Effector CD4-positive, alpha-beta T cell (primary cell): ENCODE data around the gene GSK3A.

ENCODE experiments used
- DNase-seq: peaks from one replicate; pipeline ENCODE4 v3.0.0-alpha.2; 2020
- total RNA-seq: gene quantifications from one replicate; lab custom pipeline; 2026; lab: John Stamatoyannopoulos, UW

GSK3A gene
- total RNA-seq, result 19.5 reads per million, percentile 46 among the genes with 10 or more reads in this experiment

- peak; percentile 96 for DNase-seq
These were observed at the start of gene GSK3A for GRCh38 chr19:42242512-42243409. Gene GSK3A, minus strand, starts transcription at chr19:42242602. Its CDS starts 137 bp downstream, at chr19:42242465.

GRCh38 chr19:42291435-42291810 lies 49.0 kb upstream of the GSK3A start:
- no peak for DNase-seq

GRCh38 chr19:42290523-42291434 lies 48.4 kb upstream of the GSK3A start:
- DNase-seq, result peak; percentile 62

GRCh38 chr19:42290136-42290522 lies 47.7 kb upstream of the GSK3A start:
- no peak for DNase-seq

GRCh38 chr19:42289556-42290041 lies 47.2 kb upstream of the GSK3A start:
- no peak for DNase-seq

- no peak for DNase-seq
These were observed 46.6 kb upstream of the GSK3A start for GRCh38 chr19:42288881-42289555.

- no peak for DNase-seq
These were observed 46.0 kb upstream of the GSK3A start for GRCh38 chr19:42288387-42288786.

DNA sequence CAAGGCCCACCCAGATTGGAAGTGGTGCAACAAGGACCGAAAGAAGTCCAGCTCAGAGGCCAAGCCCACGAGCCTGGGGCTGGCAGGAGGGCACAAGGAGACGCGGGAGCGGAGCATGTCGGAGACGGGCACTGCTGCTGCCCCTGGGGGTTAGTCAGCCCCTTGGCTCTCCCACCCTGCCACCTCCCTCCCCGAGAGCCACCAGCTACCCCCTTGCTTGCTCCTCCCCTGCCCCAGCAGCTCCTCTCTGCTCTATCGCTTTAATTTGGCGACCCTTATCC lies 45.4 kb upstream of the GSK3A start:
- no peak for DNase-seq

DNA sequence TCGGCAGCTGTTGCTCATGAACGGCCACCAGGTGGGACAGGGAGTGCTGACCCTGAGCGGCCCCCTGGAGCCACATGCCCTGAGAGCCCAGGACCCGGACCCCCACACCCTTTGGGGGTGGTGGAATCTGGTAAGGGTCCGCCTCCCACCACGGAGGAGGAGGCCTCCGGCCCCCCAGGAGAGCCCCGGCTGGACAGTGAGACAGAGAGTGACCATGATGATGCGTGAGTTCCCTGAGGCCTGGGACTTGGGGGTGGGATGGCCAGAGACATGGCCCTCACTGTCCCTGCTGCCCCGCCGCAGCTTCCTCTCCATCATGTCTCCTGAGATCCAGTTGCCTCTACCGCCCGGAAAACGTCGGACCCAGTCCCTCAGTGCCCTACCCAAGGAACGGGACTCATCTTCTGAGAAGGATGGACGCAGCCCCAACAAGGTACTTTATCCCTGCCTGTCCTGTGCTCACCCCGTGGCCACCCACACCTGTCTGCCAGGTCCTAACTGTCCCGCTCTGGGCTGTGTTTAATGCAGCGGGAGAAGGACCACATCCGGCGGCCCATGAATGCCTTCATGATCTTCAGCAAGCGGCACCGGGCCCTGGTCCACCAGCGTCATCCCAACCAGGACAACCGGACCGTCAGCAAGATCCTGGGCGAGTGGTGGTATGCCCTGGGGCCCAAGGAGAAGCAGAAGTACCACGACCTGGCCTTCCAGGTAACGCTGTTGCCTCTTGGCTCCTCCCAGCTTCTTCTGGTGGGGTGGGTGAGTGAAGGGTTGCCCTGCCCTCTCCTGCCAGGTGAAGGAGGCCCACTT lies 44.8 kb upstream of the GSK3A start:
- no peak for DNase-seq

- DNase-seq, result no peak
These were observed 44.1 kb upstream of the GSK3A start for GRCh38 chr19:42286349-42287016.

- no peak for DNase-seq
These were observed 43.6 kb upstream of the GSK3A start for GRCh38 chr19:42285988-42286348.

GRCh38 chr19:42285541-42285941 lies 43.1 kb upstream of the GSK3A start:
- no peak for DNase-seq

GRCh38 chr19:42284591-42285341 lies 42.4 kb upstream of the GSK3A start:
- DNase-seq, result no peak

- DNase-seq, result peak; percentile 77
These were observed 41.7 kb upstream of the GSK3A start for GRCh38 chr19:42284066-42284501.

DNA sequence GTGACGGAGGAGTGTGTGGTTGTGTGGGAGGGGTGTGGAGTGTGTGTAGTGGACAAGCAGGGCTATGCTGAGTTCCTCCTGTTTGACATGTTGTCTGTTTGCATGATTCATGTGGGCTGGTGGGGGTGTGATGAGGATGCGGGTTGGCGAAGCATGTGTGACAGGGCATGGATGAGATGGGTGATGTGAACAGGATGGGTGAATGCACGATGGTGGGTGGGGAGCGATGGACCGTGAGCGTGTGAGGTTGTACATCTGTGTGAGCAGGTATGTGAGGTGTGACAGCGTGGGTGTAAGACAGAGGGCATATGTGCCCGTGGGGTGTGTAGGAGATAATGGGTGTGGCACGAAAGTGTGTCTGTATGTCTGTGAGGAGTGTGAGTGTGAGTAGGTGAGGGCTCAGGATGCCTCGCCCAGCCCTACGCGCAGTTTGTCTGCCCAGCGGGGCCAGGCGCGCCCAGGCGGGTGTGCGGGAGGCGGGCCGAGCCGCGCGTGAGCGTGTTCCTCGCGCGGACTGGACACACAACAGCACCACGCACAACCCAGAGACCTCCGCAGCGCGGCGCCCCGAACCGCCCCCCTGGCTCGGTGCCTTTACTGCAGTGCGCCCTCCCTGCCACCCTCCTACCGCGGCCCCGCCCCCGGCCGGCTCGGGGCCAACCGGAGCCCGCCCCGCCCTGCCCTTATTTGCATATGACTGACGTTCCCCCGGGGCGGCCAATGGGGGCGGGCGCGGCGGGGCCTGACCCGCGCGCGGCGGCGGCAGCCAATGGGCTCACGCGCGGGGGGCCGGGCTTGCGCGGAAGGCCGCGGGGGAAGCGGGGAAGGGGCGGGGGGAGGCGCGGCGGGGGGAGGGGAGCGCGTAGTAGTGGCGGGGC lies 41.0 kb upstream of the GSK3A start:
- peak; percentile 94 for DNase-seq

DNA sequence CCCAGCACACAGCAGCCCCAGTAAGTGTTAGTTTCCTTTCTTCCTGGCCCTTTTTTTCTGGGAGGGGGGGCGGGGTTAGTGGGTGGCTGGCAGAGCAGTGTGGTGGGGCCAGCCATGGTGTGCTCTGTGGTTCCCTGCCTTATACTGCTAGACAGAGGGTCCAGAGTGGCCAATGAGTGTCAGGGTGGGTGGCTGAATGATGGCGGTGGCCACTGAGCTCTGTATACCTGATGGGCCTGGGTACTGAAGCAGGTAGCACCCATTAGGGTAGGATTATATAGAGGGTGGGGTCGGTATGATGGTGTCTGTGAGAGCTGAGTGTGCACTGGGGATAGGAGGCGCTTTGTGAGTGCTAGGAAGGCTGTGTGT lies 40.4 kb upstream of the GSK3A start:
- no peak for DNase-seq

GRCh38 chr19:42281827-42282762 lies 39.7 kb upstream of the GSK3A start:
- no peak for DNase-seq

- no peak for DNase-seq
These were observed 38.9 kb upstream of the GSK3A start for GRCh38 chr19:42281146-42281826.
